ENCODE data around the gene S100A1.
"Not testable (repeated sequence)": the region's sequence is repeated elsewhere in the genome, so short reads cannot be mapped to it uniquely, and the experiment has no call there.

S100A1 gene

GRCh38 chr1:153647346-153647714 is 19.1 kb downstream of the S100A1 start:
- H3K4me3 ChIP-seq (ENCODE audit: low read length) = no peak overlapping the region
- no peak for TF ChIP-seq ZNF274 (IDR thresholded peaks at IDR 0.05; ENCODE audit: low read depth, low read length)

- no peak for TF ChIP-seq ZNF274 (IDR thresholded peaks at IDR 0.05; ENCODE audit: low read depth, low read length)
- H3K4me3 ChIP-seq (ENCODE audit: low read length) = no peak overlapping the region
Observed at GRCh38 chr1:153648000-153648643, 19.9 kb downstream of the S100A1 start.

GRCh38 chr1:153649137-153649862 is 21.1 kb downstream of the S100A1 start:
- no peak for TF ChIP-seq ZNF274 (IDR thresholded peaks at IDR 0.05; ENCODE audit: low read depth, low read length)

GRCh38 chr1:153649863-153650235 is 21.6 kb downstream of the S100A1 start:
- no peak overlapping the region for H3K4me3 ChIP-seq (ENCODE audit: low read length)
- TF ChIP-seq ZNF274 (IDR thresholded peaks at IDR 0.05; ENCODE audit: low read depth, low read length) = no peak

More at GRCh38 chr1:153649137-153649862, 21.1 kb downstream of the S100A1 start:
- no peak overlapping the region for H3K4me3 ChIP-seq (ENCODE audit: low read length)

GRCh38 chr1:153651771-153652170 is 23.5 kb downstream of the S100A1 start:
- no peak for TF ChIP-seq ZNF274 (IDR thresholded peaks at IDR 0.05; ENCODE audit: low read depth, low read length)
- H3K4me3 ChIP-seq (ENCODE audit: low read length) = no peak overlapping the region

- no peak overlapping the region for H3K4me3 ChIP-seq (ENCODE audit: low read length)
- TF ChIP-seq ZNF274 (IDR thresholded peaks at IDR 0.05; ENCODE audit: low read depth, low read length) = no peak
Observed at GRCh38 chr1:153652805-153653500, 24.7 kb downstream of the S100A1 start.

GRCh38 chr1:153655333-153655732 is 27.1 kb downstream of the S100A1 start:
- H3K4me3 ChIP-seq (ENCODE audit: low read length) = no peak overlapping the region
- TF ChIP-seq ZNF274 (IDR thresholded peaks at IDR 0.05; ENCODE audit: low read depth, low read length) = no peak

GRCh38 chr1:153658400-153659174 is 30.4 kb downstream of the S100A1 start, which contains the start of gene SNAPIN:
SNAPIN (plus strand) TSS chr1:153658703; CDS start chr1:153658744, 41 bp downstream.
- peak within 1 kb of the TSS; percentile 92 for H3K4me3 ChIP-seq (ENCODE audit: low read length)
- no peak for TF ChIP-seq ZNF274 (IDR thresholded peaks at IDR 0.05; ENCODE audit: low read depth, low read length)

- TF ChIP-seq ZNF274 (IDR thresholded peaks at IDR 0.05; ENCODE audit: low read depth, low read length) = no peak
Observed at GRCh38 chr1:153659175-153659534, 30.9 kb downstream of the S100A1 start.

GRCh38 chr1:153659656-153660055 is 31.4 kb downstream of the S100A1 start:
- H3K4me3 ChIP-seq (ENCODE audit: low read length) = peak overlapping the region; percentile 92
- no peak for TF ChIP-seq ZNF274 (IDR thresholded peaks at IDR 0.05; ENCODE audit: low read depth, low read length)

More at GRCh38 chr1:153659175-153659534, 30.9 kb downstream of the S100A1 start:
- peak overlapping the region; percentile 92 for H3K4me3 ChIP-seq (ENCODE audit: low read length)

- no peak overlapping the region for H3K4me3 ChIP-seq (ENCODE audit: low read length)
- no peak for TF ChIP-seq ZNF274 (IDR thresholded peaks at IDR 0.05; ENCODE audit: low read depth, low read length)
Observed at GRCh38 chr1:153661111-153661708, 33.0 kb downstream of the S100A1 start.

- no peak overlapping the region for H3K4me3 ChIP-seq (ENCODE audit: low read length)
- TF ChIP-seq ZNF274 (IDR thresholded peaks at IDR 0.05; ENCODE audit: low read depth, low read length) = no peak
Observed at GRCh38 chr1:153662269-153662668, 34.0 kb downstream of the S100A1 start.

- no peak for TF ChIP-seq ZNF274 (IDR thresholded peaks at IDR 0.05; ENCODE audit: low read depth, low read length)
- no peak overlapping the region for H3K4me3 ChIP-seq (ENCODE audit: low read length)
Observed at GRCh38 chr1:153663211-153663610, 35.0 kb downstream of the S100A1 start.

GRCh38 chr1:153667439-153667838 is 39.2 kb downstream of the S100A1 start:
- TF ChIP-seq ZNF274 (IDR thresholded peaks at IDR 0.05; ENCODE audit: low read depth, low read length) = no peak
- H3K4me3 ChIP-seq (ENCODE audit: low read length) = no peak overlapping the region

GRCh38 chr1:153668672-153669071 is 40.4 kb downstream of the S100A1 start:
- H3K4me3 ChIP-seq (ENCODE audit: low read length) = not testable (repeated sequence)

All from GM08714 (cell line).